Activated CD8-positive, alpha-beta memory T cell treated with anti-CD3 and anti-CD28 coated beads, Interleukin-2, amount 10 ng/mL, durations not matched to agents 7 days and 5 days (primary cell): ENCODE results near the gene DDX6. TPM values are rescaled to one million over a fixed set of nuclear protein-coding genes. Genes with fewer than 3 reads are reported as not detected.
"Not testable (repeated sequence)": the region's sequence is repeated elsewhere in the genome, so short reads cannot be mapped to it uniquely, and the experiment has no call there.

Source experiments
- ATAC-seq: fragments of 150-1000 bp; cut with Tn5 transposase; one replicate; pipeline ENCODE4 v1.10.0; 2021; ENCODE audit warnings: moderate library complexity
- CTCF ChIA-PET: fragments of 350-600 bp; sonication (Branson Sonifier 250); formaldehyde crosslinking; loops from one replicate; lab custom pipeline; 2021; ENCODE audit warnings: antibody characterized with exemption; lab: Charles Lee
- DNase-seq: peaks from one replicate; pipeline ENCODE4 v3.0.0-alpha.2; 2020
- H3K27ac Mint-ChIP-seq: one replicate; pipeline ENCODE4 v1.8.0; 2021; ENCODE audit warnings: mild to moderate bottlenecking, mixed read lengths
- H3K27me3 Mint-ChIP-seq: one replicate; pipeline ENCODE4 v1.8.0; 2021; ENCODE audit warnings: mixed read lengths
- H3K36me3 Mint-ChIP-seq: one replicate; pipeline ENCODE4 v1.8.0; 2021; ENCODE audit warnings: mild to moderate bottlenecking, mixed read lengths
- H3K4me1 Mint-ChIP-seq: one replicate; pipeline ENCODE4 v1.8.0; 2021; ENCODE audit warnings: mixed read lengths
- H3K4me3 Mint-ChIP-seq: one replicate; pipeline ENCODE4 v1.8.0; 2021; ENCODE audit warnings: mild to moderate bottlenecking, moderate library complexity, mixed read lengths
- H3K9me3 Mint-ChIP-seq: one replicate; pipeline ENCODE4 v1.8.0; 2022; ENCODE audit warnings: low read depth, mixed read lengths
- total RNA-seq, 2 experiments: library from RNA; stranded (reverse); gene quantifications; one replicate each; pipeline ENCODE4 v1.2.3, GENCODE V29; 2021

Gene DDX6
- total RNA-seq, 2 experiments from 2014 or later = 127 to 153 TPM

DNA sequence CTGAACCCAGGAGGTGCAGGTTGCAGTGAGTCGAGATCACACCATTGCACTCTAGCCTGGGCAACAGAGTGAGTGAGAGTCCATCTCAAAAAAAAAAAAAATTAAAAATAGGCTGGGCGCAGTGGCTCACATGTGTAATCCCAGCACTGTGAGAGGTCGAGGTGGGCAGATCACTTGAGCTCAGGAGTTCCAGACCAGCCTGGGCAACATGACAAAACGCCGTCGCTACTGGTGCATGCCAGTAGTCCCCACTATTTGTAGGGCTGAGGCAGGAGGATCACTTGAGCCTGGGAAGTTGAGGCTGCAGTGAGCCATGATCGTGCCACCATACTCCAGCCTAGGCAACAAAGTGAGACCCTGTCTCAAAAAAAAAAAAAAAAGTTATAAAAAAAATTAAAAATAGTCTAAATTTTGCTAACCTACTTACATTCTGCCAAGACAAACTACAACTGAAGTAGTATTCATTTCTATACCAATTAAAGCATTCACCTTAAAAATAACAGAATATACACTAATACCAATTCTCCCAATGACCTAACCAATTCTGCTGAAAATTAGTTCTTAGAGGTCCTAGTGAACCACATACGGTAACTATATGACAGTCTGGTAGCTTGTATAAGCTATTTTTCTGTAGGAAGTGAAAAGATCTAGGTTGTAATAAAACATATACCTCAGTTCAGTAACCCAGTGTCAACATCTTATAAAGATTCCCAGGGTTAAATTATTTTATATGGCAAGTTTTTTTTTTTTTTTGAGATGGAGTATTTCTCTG lies 7.1 kb downstream of the DDX6 start:
- Mint-ChIP-seq H3K9me3 (no peaks in the 10 kb centered on the region), H3K27me3 (no peaks in the 10 kb centered on the region), H3K4me1 (peaks cover 40% of the 10 kb centered on the region), H3K4me3 (no peak overlapping the region), H3K27ac (no peak overlapping the region), H3K36me3 (peaks cover 48% of the 10 kb centered on the region)
- ATAC-seq = no peak
- CTCF ChIA-PET = interaction anchor here (0.6 to 2.2 kb wide), 6 partner anchors 82 to 156 kb away, joined by 3 to 5 read pairs (median 4); no protein-coding TSS in a partner anchor
- no peak for DNase-seq

DNA sequence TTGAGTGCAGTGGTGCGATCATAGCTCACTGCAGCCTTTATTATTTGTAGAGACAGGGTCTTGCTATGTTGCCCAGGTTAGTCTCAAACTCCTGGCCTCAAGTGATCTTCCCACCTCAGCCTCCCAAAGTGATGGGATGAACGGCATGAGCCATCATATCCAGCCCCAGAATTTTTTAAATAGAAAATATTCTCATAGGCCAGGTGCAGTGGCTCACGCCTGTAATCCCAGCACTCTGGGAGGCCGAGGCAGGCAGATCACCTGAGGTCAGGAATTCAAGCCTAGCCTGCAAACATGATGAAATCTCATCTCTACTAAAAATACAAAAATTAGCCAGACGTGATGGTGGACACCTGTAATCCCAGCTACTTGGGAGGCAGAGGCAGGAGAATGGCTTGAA lies 7.6 kb downstream of the DDX6 start:
- peaks cover 41% of the 10 kb centered on the region for H3K4me1 Mint-ChIP-seq
- not testable (repeated sequence) for ATAC-seq, H3K4me3 Mint-ChIP-seq, H3K9me3 Mint-ChIP-seq, DNase-seq, H3K27ac Mint-ChIP-seq, H3K27me3 Mint-ChIP-seq
- peaks cover 54% of the 10 kb centered on the region for H3K36me3 Mint-ChIP-seq
- CTCF ChIA-PET = interaction anchor here (1.5 to 2.2 kb wide), 3 partner anchors 93 to 145 kb away, joined by 3 to 5 read pairs (median 5); no protein-coding TSS in a partner anchor

DNA sequence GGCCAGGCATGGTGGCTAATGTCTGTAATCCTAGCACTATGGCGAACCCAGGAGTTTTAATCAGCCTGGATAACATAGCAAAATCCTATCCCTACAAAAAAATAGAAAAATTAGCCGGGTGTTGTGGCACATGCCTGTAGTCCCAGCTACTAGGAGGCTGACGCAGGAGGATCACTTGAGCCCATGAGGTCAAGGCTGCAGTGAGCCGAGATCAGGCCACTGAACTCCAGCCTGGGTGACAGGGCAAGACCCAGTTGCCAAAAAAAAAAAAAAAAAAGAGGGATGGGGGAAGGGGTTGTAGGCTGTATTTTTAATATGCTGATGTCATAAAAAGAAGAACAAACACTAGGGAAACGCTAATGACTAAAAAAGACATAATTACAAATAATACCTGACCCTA lies 12.1 kb downstream of the DDX6 start:
- Mint-ChIP-seq H3K4me3 (no peak overlapping the region), H3K36me3 (peaks cover 61% of the 10 kb centered on the region), H3K4me1 (peaks cover 34% of the 10 kb centered on the region), H3K27me3 (no peaks in the 10 kb centered on the region), H3K9me3 (no peaks in the 10 kb centered on the region), H3K27ac (no peak overlapping the region)
- no peak for DNase-seq
- ATAC-seq = no peak
- CTCF ChIA-PET = no interaction called here

- Mint-ChIP-seq H3K9me3 (no peaks in the 10 kb centered on the region), H3K4me1 (peaks cover 61% of the 10 kb centered on the region), H3K27me3 (no peaks in the 10 kb centered on the region), H3K36me3 (peaks cover 68% of the 10 kb centered on the region), H3K27ac (no peak overlapping the region), H3K4me3 (no peak overlapping the region)
- ATAC-seq (no peak), DNase-seq (no peak)
- CTCF ChIA-PET = no interaction called here
Observed at GRCh38 chr11:118774032-118774431, 16.9 kb downstream of the DDX6 start.

- H3K4me1 Mint-ChIP-seq = peaks cover 58% of the 10 kb centered on the region
Observed at GRCh38 chr11:118771547-118772288, 19.2 kb downstream of the DDX6 start.

DNA sequence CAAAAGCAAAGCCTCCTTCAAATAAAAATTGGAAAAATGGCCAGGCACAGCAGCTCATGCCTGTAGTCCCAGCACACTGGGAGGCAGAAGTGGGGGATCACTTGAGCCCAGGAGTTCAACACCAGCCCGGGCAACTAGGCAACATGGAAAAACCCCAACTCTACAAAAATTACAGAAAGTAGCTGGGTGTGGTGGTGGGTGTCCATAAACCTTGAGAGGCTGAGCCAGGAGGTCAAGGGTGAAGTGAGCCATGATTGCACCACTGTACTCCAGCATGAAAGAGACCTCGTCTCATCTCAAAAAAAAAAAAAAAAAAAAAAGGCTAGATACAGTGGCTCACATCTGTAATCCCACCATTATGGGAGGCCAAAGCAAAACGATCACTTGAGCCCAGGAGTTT lies 22.3 kb downstream of the DDX6 start:
- no peak for DNase-seq
- H3K27me3 Mint-ChIP-seq = no peaks in the 10 kb centered on the region
- peaks cover 43% of the 10 kb centered on the region for H3K4me1 Mint-ChIP-seq
- ATAC-seq = no peak
- H3K36me3 Mint-ChIP-seq = peaks cover 53% of the 10 kb centered on the region
- H3K9me3 Mint-ChIP-seq = no peaks in the 10 kb centered on the region
- CTCF ChIA-PET = interaction anchor here (1.6 kb wide), 1 partner anchor 8 kb away, joined by 4 read pairs; no protein-coding TSS in a partner anchor
- H3K4me3 Mint-ChIP-seq = no peak overlapping the region
- H3K27ac Mint-ChIP-seq = peak overlapping the region; percentile 7

More at GRCh38 chr11:118771547-118772288, 19.2 kb downstream of the DDX6 start:
- H3K27me3 Mint-ChIP-seq = no peaks in the 10 kb centered on the region
- H3K27ac Mint-ChIP-seq = peak overlapping the region; percentile 58
- peaks cover 58% of the 10 kb centered on the region for H3K36me3 Mint-ChIP-seq
- H3K4me3 Mint-ChIP-seq = no peak overlapping the region
- DNase-seq = no peak
- ATAC-seq = no peak
- no peaks in the 10 kb centered on the region for H3K9me3 Mint-ChIP-seq
- CTCF ChIA-PET = interaction anchor here (0.6 to 1.5 kb wide), 4 partner anchors 14 to 101 kb away, joined by 3 to 4 read pairs (median 4); no protein-coding TSS in a partner anchor

DNA sequence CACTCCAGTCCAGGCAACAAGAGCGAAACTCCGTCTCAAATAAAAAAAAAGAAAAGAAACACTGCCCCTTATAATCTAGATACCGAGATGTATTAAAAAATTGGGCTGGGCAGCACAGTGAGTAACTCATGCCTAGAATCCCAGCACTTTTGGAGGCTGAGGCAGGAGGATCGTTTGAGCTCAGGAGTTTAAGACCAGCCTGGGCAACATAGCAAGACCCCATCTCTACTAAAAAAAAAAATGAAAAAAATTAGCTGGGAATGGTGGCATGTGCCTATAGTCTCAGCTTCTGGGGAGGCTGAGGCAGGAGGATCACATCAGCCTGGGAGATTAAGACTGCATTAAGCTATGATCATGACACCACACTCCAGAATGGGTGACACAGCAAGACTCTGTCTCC lies 24.9 kb downstream of the DDX6 start:
- peaks cover 23% of the 10 kb centered on the region for H3K4me1 Mint-ChIP-seq
- DNase-seq = no peak
- no peak overlapping the region for H3K27ac Mint-ChIP-seq
- no peak for ATAC-seq
- no peak overlapping the region for H3K4me3 Mint-ChIP-seq
- no peaks in the 10 kb centered on the region for H3K27me3 Mint-ChIP-seq
- H3K9me3 Mint-ChIP-seq = no peaks in the 10 kb centered on the region
- H3K36me3 Mint-ChIP-seq = peaks cover 38% of the 10 kb centered on the region
- CTCF ChIA-PET = interaction anchor here (1.6 to 2.7 kb wide), 2 partner anchors 27 to 76 kb away, joined by 4 to 6 read pairs; no protein-coding TSS in a partner anchor

GRCh38 chr11:118765095-118765691 lies 25.8 kb downstream of the DDX6 start:
- not testable (repeated sequence) for H3K27me3 Mint-ChIP-seq, H3K9me3 Mint-ChIP-seq, DNase-seq, H3K4me3 Mint-ChIP-seq, H3K27ac Mint-ChIP-seq, ATAC-seq
- H3K4me1 Mint-ChIP-seq = peaks cover 18% of the 10 kb centered on the region
- H3K36me3 Mint-ChIP-seq = peaks cover 33% of the 10 kb centered on the region
- CTCF ChIA-PET = interaction anchor here (1.6 kb wide), 1 partner anchor 27 kb away, joined by 4 read pairs; no protein-coding TSS in a partner anchor

- H3K27me3 Mint-ChIP-seq = no peaks in the 10 kb centered on the region
- no peak overlapping the region for H3K4me3 Mint-ChIP-seq
- H3K9me3 Mint-ChIP-seq = no peaks in the 10 kb centered on the region
- peaks cover 39% of the 10 kb centered on the region for H3K36me3 Mint-ChIP-seq
- ATAC-seq (no peak), DNase-seq (no peak)
- peaks cover 4% of the 10 kb centered on the region for H3K4me1 Mint-ChIP-seq
- H3K27ac Mint-ChIP-seq = no peak overlapping the region
- CTCF ChIA-PET = interaction anchor here (0.8 to 2.1 kb wide), 3 partner anchors 28 to 407 kb away, joined by 3 to 4 read pairs (median 3); partner anchors contain the start of gene DDX6
Observed at GRCh38 chr11:118763041-118763440, 27.9 kb downstream of the DDX6 start.

DNA sequence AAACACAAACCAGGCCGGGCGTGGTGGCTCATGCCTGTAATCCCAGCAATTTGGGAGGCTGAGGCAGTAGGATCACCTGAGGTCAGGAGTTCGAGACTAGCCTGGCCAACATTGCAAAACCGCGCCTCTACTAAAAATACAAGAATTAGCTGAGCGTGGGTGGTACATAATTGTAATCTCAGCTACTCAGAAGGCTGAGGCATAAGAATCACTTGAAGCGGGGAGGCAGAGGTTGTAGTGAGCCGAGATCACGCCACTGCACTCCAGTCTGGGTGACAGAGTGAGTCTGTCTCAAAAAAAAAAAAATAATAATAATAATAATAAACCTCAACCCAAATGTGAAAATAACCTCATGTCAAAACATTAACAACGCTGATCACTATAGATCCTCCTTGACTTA lies 29.0 kb downstream of the DDX6 start:
- not testable (repeated sequence) for H3K9me3 Mint-ChIP-seq, H3K27ac Mint-ChIP-seq, ATAC-seq, H3K27me3 Mint-ChIP-seq, H3K4me1 Mint-ChIP-seq, H3K4me3 Mint-ChIP-seq, DNase-seq
- CTCF ChIA-PET = interaction anchor here (0.9 to 2.1 kb wide), 2 partner anchors 26 to 72 kb away, joined by 3 to 4 read pairs; no protein-coding TSS in a partner anchor
- peaks cover 39% of the 10 kb centered on the region for H3K36me3 Mint-ChIP-seq

GRCh38 chr11:118757876-118758399 lies 33.0 kb downstream of the DDX6 start:
- Mint-ChIP-seq H3K4me3 (no peak overlapping the region), H3K9me3 (no peaks in the 10 kb centered on the region), H3K36me3 (peaks cover 53% of the 10 kb centered on the region), H3K4me1 (peaks cover 3% of the 10 kb centered on the region), H3K27ac (no peak overlapping the region), H3K27me3 (no peaks in the 10 kb centered on the region)
- ATAC-seq (no peak), DNase-seq (no peak)
- CTCF ChIA-PET = interaction anchor here (0.7 to 1.2 kb wide), 2 partner anchors 68 to 99 kb away, joined by 3 to 4 read pairs; no protein-coding TSS in a partner anchor

- DNase-seq (no peak), ATAC-seq (no peak)
- H3K36me3 Mint-ChIP-seq = peaks cover 58% of the 10 kb centered on the region
- H3K27ac Mint-ChIP-seq = no peak overlapping the region
- H3K4me3 Mint-ChIP-seq = no peak overlapping the region
- H3K4me1 Mint-ChIP-seq = no peaks in the 10 kb centered on the region
- no peaks in the 10 kb centered on the region for H3K9me3 Mint-ChIP-seq
- no peaks in the 10 kb centered on the region for H3K27me3 Mint-ChIP-seq
- CTCF ChIA-PET = no interaction called here
Observed at GRCh38 chr11:118752654-118753053, 38.3 kb downstream of the DDX6 start.

DNA sequence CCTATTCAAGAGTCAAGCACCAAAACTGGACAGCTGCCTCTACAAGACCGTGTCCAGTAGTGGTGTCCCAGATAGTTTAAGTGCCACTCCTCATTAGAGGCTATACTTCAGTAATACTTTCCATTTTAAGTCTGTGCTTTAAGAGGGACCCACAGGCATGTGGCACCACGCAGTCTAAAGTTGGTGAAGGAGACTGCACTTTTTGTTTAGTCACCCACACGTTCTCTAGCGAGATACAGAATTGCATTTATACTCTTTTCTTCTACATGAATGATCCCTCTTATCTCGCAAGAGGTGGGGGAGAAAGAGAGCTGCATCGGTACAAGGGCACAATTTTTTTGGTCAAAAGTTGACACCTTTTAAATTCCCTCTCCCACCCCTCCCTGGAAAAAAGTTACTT lies 41.5 kb downstream of the DDX6 start:
- H3K36me3 Mint-ChIP-seq = peaks cover 42% of the 10 kb centered on the region
- no peak for DNase-seq
- no peaks in the 10 kb centered on the region for H3K4me1 Mint-ChIP-seq
- H3K27ac Mint-ChIP-seq = no peak overlapping the region
- H3K9me3 Mint-ChIP-seq = no peaks in the 10 kb centered on the region
- H3K27me3 Mint-ChIP-seq = no peaks in the 10 kb centered on the region
- CTCF ChIA-PET = interaction anchor here (1.2 kb wide), 1 partner anchor 158 kb away, joined by 3 read pairs; no protein-coding TSS in a partner anchor
- no peak for ATAC-seq
- H3K4me3 Mint-ChIP-seq = no peak overlapping the region
